Endothelial cell of umbilical vein (primary cell): ENCODE results near the gene EPB41L3. TPM values are rescaled to one million over a fixed set of nuclear protein-coding genes. Genes with fewer than 3 reads are reported as not detected.

Experiments used
- BruUV-seq: library from RNA; stranded (reverse); fragments of 400-500 nt; replicated peaks from 2 replicates; lab custom pipeline; 2021; lab: Mats Ljungman, UMichigan
- CTCF ChIA-PET: fragments of 300-600, 350-600 bp; sonication (Branson Sonifier 250); formaldehyde crosslinking; loops from one replicate; lab custom pipeline; 2021; ENCODE audit warnings: antibody characterized with exemption, inconsistent platforms; lab: Charles Lee
- POLR2A ChIA-PET: fragments of 300-600, 350-600 bp; sonication (Branson Sonifier 250); formaldehyde crosslinking; loops from one replicate; lab custom pipeline; 2021; ENCODE audit warnings: antibody characterized with exemption, inconsistent platforms; lab: Charles Lee
- DNase-seq: peaks from one replicate; pipeline ENCODE4 v3.0.0-alpha.2; 2011; ENCODE audit warnings: low read depth, low spot score
- FAIRE-seq: peaks from 2 replicates; lab custom pipeline; 2011; peaks lifted over from hg19 to GRCh38; lab: Jason Lieb, UNC
- H2AFZ ChIP-seq: 2 replicates; pipeline ENCODE4 v1.6.0; 2012; ENCODE audit warnings: low read depth, low read length, control low read depth, inconsistent platforms
- H3K27ac ChIP-seq: 2 replicates; pipeline ENCODE4 v1.5.1; 2011; ENCODE audit warnings: low read depth, mild to moderate bottlenecking, control low read depth, low read length, moderate library complexity; ENCODE audit not compliant: insufficient read depth
- H3K27me3 ChIP-seq, 2 experiments: 2 replicates each; pipeline versions ENCODE4 v1.6.0 to v1.6.1; 2011; ENCODE audit warnings: low read length in 2 of 2, mixed read lengths in 1 of 2; ENCODE audit not compliant: control insufficient read depth in 2 of 2, insufficient read depth in 2 of 2
- H3K36me3 ChIP-seq, 2 experiments: 2 replicates in 1 of 2; 3 replicates in 1 of 2; pipeline ENCODE4 v1.5.1; 2011; ENCODE audit warnings: low read length in 2 of 2, mild to moderate bottlenecking in 1 of 2, moderate library complexity in 1 of 2; ENCODE audit not compliant: control insufficient read depth in 2 of 2, insufficient read depth in 2 of 2; ENCODE audit errors: extremely low read depth in 1 of 2
- H3K4me1 ChIP-seq: 3 replicates; pipeline ENCODE4 v1.5.1; 2011; ENCODE audit warnings: mild to moderate bottlenecking, low read length; ENCODE audit not compliant: control insufficient read depth, insufficient read depth; ENCODE audit errors: extremely low read depth
- H3K4me2 ChIP-seq: 2 replicates; pipeline ENCODE4 v1.6.1; 2011; ENCODE audit warnings: low read length, control low read depth, mixed read lengths; ENCODE audit not compliant: insufficient read depth
- H3K4me3 ChIP-seq, 3 experiments: fragments of 200-600 bp in 1 of 3; sonication (generic), shearing (Covaris generic) in 1 of 3; replicated peaks in 1 of 3; 2 replicates each; pipeline ENCODE4 v1.5.1; 2011 to 2016; ENCODE audit warnings: control low read depth in 3 of 3, low read length in 3 of 3, mild to moderate bottlenecking in 2 of 3, inconsistent platforms in 1 of 3, low read depth in 1 of 3, moderate library complexity in 1 of 3; ENCODE audit not compliant: insufficient read depth in 1 of 3
- H3K79me2 ChIP-seq: 2 replicates; pipeline ENCODE4 v1.6.0; 2012; ENCODE audit warnings: low read length, inconsistent platforms; ENCODE audit not compliant: control insufficient read depth, insufficient read depth
- H3K9ac ChIP-seq: replicated peaks from 2 replicates; pipeline ENCODE3; 2011; ENCODE audit warnings: low read length, control low read depth; ENCODE audit not compliant: insufficient read depth; ENCODE audit errors: extremely low read depth
- H3K9me1 ChIP-seq: replicated peaks from 3 replicates; pipeline ENCODE4 v1.6.0; 2011; ENCODE audit warnings: mild to moderate bottlenecking, low read length; ENCODE audit not compliant: control insufficient read depth, insufficient read depth; ENCODE audit errors: extremely low read depth
- H3K9me3 ChIP-seq: replicated peaks from 2 replicates; pipeline ENCODE4 v1.5.1; 2012; ENCODE audit warnings: low read length, inconsistent platforms; ENCODE audit not compliant: control insufficient read depth, insufficient read depth
- H4K20me1 ChIP-seq: replicated peaks from 2 replicates; pipeline ENCODE3; 2011; ENCODE audit warnings: mild to moderate bottlenecking, low read length; ENCODE audit not compliant: control insufficient read depth, insufficient read depth; ENCODE audit errors: extremely low read depth
- EZH2 ChIP-seq: IDR thresholded peaks from 2 replicates; pipeline ENCODE4 v1.6.1; 2012; ENCODE audit warnings: borderline replicate concordance, low read depth, mild to moderate bottlenecking, moderate library complexity, low read length, inconsistent platforms; ENCODE audit not compliant: severe bottlenecking
- FOS ChIP-seq: IDR thresholded peaks from 2 replicates; pipeline ENCODE4 v1.6.1; 2011; ENCODE audit warnings: mild to moderate bottlenecking, low read length, moderate library complexity, borderline replicate concordance; ENCODE audit not compliant: insufficient read depth
- GATA2 ChIP-seq: IDR thresholded peaks from 2 replicates; pipeline ENCODE4 v1.7.0; 2011; ENCODE audit warnings: low read depth, mild to moderate bottlenecking, moderate library complexity, mixed read lengths, low read length; ENCODE audit not compliant: insufficient read length, insufficient read depth
- JUN ChIP-seq: IDR thresholded peaks from 2 replicates; pipeline ENCODE4 v1.6.1; 2011; ENCODE audit warnings: borderline replicate concordance, low read depth; ENCODE audit not compliant: insufficient read length, insufficient read depth
- MYC ChIP-seq: IDR thresholded peaks from one replicate; pipeline ENCODE4 v1.6.1; 2011; ENCODE audit warnings: mild to moderate bottlenecking, low read depth, low read length
- POLR2A ChIP-seq: IDR thresholded peaks from 2 replicates; pipeline ENCODE4 v1.6.1; 2012; ENCODE audit warnings: low read depth, mild to moderate bottlenecking, control low read depth, low read length
- POLR2AphosphoS5 ChIP-seq: IDR thresholded peaks from 2 replicates; pipeline ENCODE4 v1.6.1; 2012; ENCODE audit warnings: low read depth, mild to moderate bottlenecking, control low read depth, low read length, moderate library complexity; ENCODE audit not compliant: insufficient read depth
- dilution Hi-C: fragments of 300-500 bp; cut with MboI; formaldehyde crosslinking; loops from one replicate; pipeline ENCODE4 v1.15.0; 2019; ENCODE audit warnings: low sequenced_read_pairs; ENCODE audit not compliant: extremely low pct_ligation_motif_present
- intact Hi-C: fragments of 100-400 bp; cut with micrococcal nuclease; formaldehyde crosslinking; loops from one replicate; pipeline ENCODE4 v1.10.0; 2022
- polyA plus RNA-seq, 4 experiments: library from polyadenylated mRNA; depleted of rRNA in 3 of 4; stranded (reverse) in 3 of 4; unstranded in 1 of 4; fragments of >200 nt; gene quantifications; 2 replicates each; pipeline versions ENCODE4 v1.2.1 to v1.2.3, GENCODE V29; 2011 to 2012; ENCODE audit warnings: missing spikeins in 1 of 4
- total RNA-seq: library from RNA; stranded (reverse); gene quantifications from 2 replicates; pipeline ENCODE4 v1.2.3, GENCODE V29; 2021
- TF ChIP-seq, protein P1 (sequence below): IDR thresholded peaks from 2 replicates; pipeline ENCODE4 v1.6.1; 2011; ENCODE audit not compliant: insufficient read depth, insufficient read length
- TF ChIP-seq, protein P2 (sequence below), 2 donors: IDR thresholded peaks; 1 replicate in 1 of 2; 2 replicates in 1 of 2; pipeline ENCODE4 v1.5.1; 2011; ENCODE audit warnings: low read length in 2 of 2, mild to moderate bottlenecking in 2 of 2, moderate library complexity in 2 of 2, control low read depth in 1 of 2, inconsistent platforms in 1 of 2, low read depth in 1 of 2; ENCODE audit not compliant: insufficient read depth in 1 of 2; ENCODE audit errors: extremely low read depth in 1 of 2

EPB41L3 gene
- total and polyA plus RNA-seq, 2 donors (not counting 3 experiments of a cell fraction or from before 2014, with no cell fraction given) = 38.9 to 114 TPM

DNA sequence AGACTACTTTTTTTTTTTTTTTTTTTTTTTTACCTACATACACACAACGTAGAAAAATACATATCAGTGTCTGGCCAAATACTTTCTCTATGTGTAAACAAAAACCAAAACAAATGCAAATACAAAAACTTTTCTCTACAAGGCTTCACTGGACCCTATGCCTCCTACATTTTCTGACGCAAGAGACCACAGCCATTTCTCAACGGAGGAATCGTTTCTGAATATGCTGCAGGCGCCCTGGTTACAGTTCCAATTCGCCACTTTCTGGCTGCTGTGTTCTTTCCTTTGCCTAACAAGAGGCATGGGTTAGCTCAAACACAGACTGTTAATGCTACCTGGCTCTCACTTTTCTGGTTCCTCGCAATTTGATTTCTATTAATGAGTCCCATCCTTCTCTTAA is 96.4 kb downstream of the EPB41L3 start:
- POLR2A ChIA-PET = no interaction called here
- BruUV-seq = no TSS peak
- Histone ChIP-seq H3K4me2 (no peak overlapping the region), H3K36me3 (no peaks in the 10 kb centered on the region), H3K4me1 (peaks cover 3% of the 10 kb centered on the region), H4K20me1 (no peaks in the 10 kb centered on the region), H2AFZ (no peak overlapping the region), H3K27ac (no peak overlapping the region), H3K27me3 (no peaks in the 10 kb centered on the region), H3K4me3 (no peak overlapping the region), H3K9ac (no peak overlapping the region), H3K9me3 (no peaks in the 10 kb centered on the region), H3K9me1 (no peaks in the 10 kb centered on the region), H3K79me2 (no peaks in the 10 kb centered on the region)
- intact Hi-C loops (no loop called here), dilution Hi-C loops (no loop called here)
- TF ChIP-seq POLR2AphosphoS5 (no peak), GATA2 (no peak), JUN (no peak), EZH2 (no peak), FOS (no peak), MYC (no peak), POLR2A (no peak)
- TF ChIP-seq, protein P1, sequence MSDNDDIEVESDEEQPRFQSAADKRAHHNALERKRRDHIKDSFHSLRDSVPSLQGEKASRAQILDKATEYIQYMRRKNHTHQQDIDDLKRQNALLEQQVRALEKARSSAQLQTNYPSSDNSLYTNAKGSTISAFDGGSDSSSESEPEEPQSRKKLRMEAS = no peak
- TF ChIP-seq, protein P2, sequence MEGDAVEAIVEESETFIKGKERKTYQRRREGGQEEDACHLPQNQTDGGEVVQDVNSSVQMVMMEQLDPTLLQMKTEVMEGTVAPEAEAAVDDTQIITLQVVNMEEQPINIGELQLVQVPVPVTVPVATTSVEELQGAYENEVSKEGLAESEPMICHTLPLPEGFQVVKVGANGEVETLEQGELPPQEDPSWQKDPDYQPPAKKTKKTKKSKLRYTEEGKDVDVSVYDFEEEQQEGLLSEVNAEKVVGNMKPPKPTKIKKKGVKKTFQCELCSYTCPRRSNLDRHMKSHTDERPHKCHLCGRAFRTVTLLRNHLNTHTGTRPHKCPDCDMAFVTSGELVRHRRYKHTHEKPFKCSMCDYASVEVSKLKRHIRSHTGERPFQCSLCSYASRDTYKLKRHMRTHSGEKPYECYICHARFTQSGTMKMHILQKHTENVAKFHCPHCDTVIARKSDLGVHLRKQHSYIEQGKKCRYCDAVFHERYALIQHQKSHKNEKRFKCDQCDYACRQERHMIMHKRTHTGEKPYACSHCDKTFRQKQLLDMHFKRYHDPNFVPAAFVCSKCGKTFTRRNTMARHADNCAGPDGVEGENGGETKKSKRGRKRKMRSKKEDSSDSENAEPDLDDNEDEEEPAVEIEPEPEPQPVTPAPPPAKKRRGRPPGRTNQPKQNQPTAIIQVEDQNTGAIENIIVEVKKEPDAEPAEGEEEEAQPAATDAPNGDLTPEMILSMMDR (IDR thresholded peaks at IDR 0.05; ENCODE audit: extremely low read depth in 1 of 2, insufficient read depth in 1 of 2, low read depth in 1 of 2, low read length in 2 of 2) = no peak
- FAIRE-seq = no peak
- no peak for DNase-seq
- CTCF ChIA-PET = interaction anchor here (0.6 to 2.8 kb wide), 5 partner anchors 9 to 99 kb away, joined by 3 to 14 read pairs (median 3); no protein-coding TSS in a partner anchor
